ENCODE measurements around the gene MUC4. TPM values are rescaled to one million over a fixed set of nuclear protein-coding genes. Genes with fewer than 3 reads are reported as not detected.

MUC4 gene
- total and polyA plus RNA-seq, 9 of the 15 experiments (the other 6 are each of a cell fraction or from before 2014, with no cell fraction given): under 0.01 to 0.21 (median 0.10) TPM; not detected in 4

- Histone ChIP-seq H3K79me2 (ENCODE audit: control insufficient read depth, insufficient read depth, low read length) (no peaks in the 10 kb centered on the region), H3K27ac (ENCODE audit: extremely low read depth, low read depth, low read length) (no peak overlapping the region), H3K4me2 (ENCODE audit: insufficient read depth, low read length) (no peak overlapping the region), H2AFZ (ENCODE audit: low read depth, low read length) (no peak overlapping the region), H3K9me1 (ENCODE audit: control insufficient read depth, insufficient read depth, low read length) (no peaks in the 10 kb centered on the region), H3K9me3 (replicated peaks; ENCODE audit: control insufficient read depth, insufficient read depth, low read depth, low read length) (no peaks in the 10 kb centered on the region), H3K4me3 (no peak overlapping the region), H3K36me3 (ENCODE audit: control insufficient read depth, insufficient read depth, low read length) (peaks cover 31% of the 10 kb centered on the region), H4K20me1 (replicated peaks; ENCODE audit: control insufficient read depth, insufficient read depth, low read length) (no peaks in the 10 kb centered on the region), H3K9ac (ENCODE audit: insufficient read depth in 1 of 2, low read depth in 2 of 2, low read length in 2 of 2) (0 out of 4 replicates have a peak overlapping the region, but pooled peaks of 1 of the 2 experiments have one; percentile 1), H3K4me1 (replicated peaks in 1 of 2; ENCODE audit: control insufficient read depth in 2 of 2, insufficient read depth in 2 of 2, low read length in 2 of 2) (peaks cover 10 to 16% of the 10 kb centered on the region in 2 experiments; a peak in 4 of 5 replicates), H3K27me3 (ENCODE audit: control insufficient read depth in 2 of 2, insufficient read depth in 2 of 2, low read length in 2 of 2) (no peaks in the 10 kb centered on the region)
- in situ Hi-C loops (cut with MboI) (loop anchor here (10.0 to 25.0 kb wide), 3 partner anchors 511 to 1954 kb away; partner anchors contain the start of genes RNF168, SLC51A, SMCO1 and ZDHHC19), intact Hi-C loops (cut with micrococcal nuclease) (loop anchor here (10.0 kb wide), 1 partner anchor 426 kb away; the partner anchor contains the start of gene XXYLT1)
- POLR2A ChIA-PET: interaction anchor here (0.6 to 1.7 kb wide), 4 partner anchors 9 to 479 kb away, joined by 3 to 5 read pairs (median 4); no protein-coding TSS in a partner anchor
- no TSS peak for BruUV-seq (replicated peaks)
- FAIRE-seq (no peak), DNase-seq (ENCODE audit: extremely low read depth in 1 of 4, low spot score in 3 of 4) (peak in 2 of 4 experiments; percentile 17 to 34), ATAC-seq (no peak)
- CTCF ChIA-PET (ENCODE audit: low intra/inter-chr PET ratio): no interaction called here
- 54% methylated on average over 9 of the region's 9 CpGs for WGBS (ENCODE audit: insufficient coverage, low coverage, missing lambda C conversion rate)
- TF ChIP-seq ZNF165 (CRISPR knock-in tag; IDR thresholded peaks at IDR 0.05; ENCODE audit: borderline replicate concordance) (no peak), TBL1XR1 (IDR thresholded peaks at IDR 0.05; ENCODE audit: low read length in 2 of 2) (no peak), CHD7 (IDR thresholded peaks at IDR 0.05; ENCODE audit: low read depth, low read length) (no peak)
Measured at GRCh38 chr3:195701042-195701915, 110.5 kb downstream of the MUC4 start.

Data from K562 (cell line).